Hematopoietic multipotent progenitor cell (in vitro differentiated cells): ENCODE measurements around the gene RNF41. TPM values are rescaled to one million over a fixed set of nuclear protein-coding genes. Genes with fewer than 3 reads are reported as not detected.
"Not testable (repeated sequence)": the region's sequence is repeated elsewhere in the genome, so short reads cannot be mapped to it uniquely, and the experiment has no call there.

Experiments
- DNase-seq, 3 donors: peaks; one replicate each; pipeline ENCODE4 v3.0.0-alpha.2; 2011 to 2015; ENCODE audit warnings: low read depth in 2 of 3, low spot score in 2 of 3
- total RNA-seq: library from RNA; depleted of rRNA; stranded (reverse); fragments of >200 nt; gene quantifications from one replicate; pipeline ENCODE4 v1.2.3, GENCODE V29; 2012

Gene RNF41
- total RNA-seq, 1 donor = 205 TPM

GRCh38 chr12:56213878-56214277, 7.8 kb downstream of the RNF41 start:
- DNase-seq = no peak

- no peak for DNase-seq
These were observed 9.4 kb downstream of the RNF41 start for GRCh38 chr12:56212361-56212760.

DNA sequence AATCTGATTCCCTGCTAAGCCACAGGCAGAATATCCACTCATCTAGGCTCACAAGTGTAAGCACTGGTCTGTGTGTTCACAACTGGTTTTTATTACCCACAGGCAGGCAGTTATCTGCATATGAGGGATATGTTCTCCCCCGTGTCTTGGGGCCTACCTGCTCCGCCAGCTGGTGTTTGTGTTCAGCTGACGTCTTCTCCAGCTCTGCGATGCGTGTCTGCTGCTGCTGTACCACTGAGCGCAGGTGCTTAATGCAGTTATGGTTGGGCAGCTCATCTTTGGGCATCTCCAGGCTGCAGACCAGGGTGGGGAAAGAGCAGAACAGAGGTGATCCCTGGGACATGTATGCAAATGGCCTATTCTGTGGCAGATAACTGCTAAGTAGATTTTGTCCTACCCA, 13.7 kb downstream of the RNF41 start:
- DNase-seq = no peak

DNA sequence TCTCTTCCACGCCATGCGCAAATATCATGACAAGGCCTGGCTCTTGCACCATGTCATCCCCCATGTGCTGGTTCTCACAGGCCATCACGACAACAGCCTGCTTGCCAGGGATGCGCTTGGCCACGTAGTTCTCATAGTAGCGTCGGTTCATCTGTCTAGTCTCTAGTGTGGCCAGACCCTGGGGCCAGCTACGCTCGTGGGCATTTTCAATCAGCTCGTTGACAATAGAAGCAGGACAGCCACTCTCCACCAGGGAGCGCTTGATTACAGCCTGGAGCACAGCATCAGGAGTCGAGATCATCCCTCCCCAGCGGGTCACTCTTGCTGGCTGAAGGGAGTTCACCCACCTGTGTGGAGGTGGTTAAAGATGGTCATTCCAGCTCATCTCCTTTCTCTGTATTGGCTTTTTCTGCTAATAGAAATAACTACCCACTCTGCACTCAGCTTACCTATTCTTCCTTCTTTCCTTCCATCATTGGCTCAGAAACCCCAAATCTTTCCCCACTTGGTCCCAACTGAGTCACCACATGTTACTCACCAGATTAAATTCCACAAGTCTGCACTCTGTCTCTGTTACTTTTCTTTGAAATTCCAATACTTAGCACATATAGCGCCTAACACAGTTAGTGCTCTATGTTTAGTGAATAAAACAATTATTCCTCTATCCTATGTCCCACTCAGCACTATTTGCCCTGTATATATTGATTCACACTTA, 15.1 kb downstream of the RNF41 start:
- peak in 2 of 3 donors; percentile 43 to 55 for DNase-seq

- DNase-seq = peak in 2 of 3 donors; percentile 75 to 85
These were observed 16.3 kb downstream of the RNF41 start for GRCh38 chr12:56205445-56205844.

GRCh38 chr12:56204275-56204674, 17.4 kb downstream of the RNF41 start:
- no peak for DNase-seq

DNA sequence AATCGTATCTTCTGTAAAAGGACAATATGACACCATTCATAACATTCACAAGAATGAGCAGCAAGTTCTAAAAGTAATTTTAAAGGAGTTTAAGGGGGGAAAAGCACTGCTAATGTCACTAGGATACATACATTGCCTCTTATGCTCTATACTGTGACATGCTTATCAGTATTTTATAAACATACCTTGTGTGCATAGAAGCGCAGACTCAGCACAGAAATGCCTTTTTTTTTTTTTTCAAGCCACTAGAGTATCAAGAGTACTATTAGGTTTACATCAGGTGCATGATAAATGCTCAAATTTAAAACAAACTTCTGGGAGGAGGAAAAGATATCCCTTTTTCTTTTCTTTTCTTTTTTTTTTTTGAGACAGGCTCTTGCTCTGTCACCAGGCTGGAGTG, 18.9 kb downstream of the RNF41 start:
- DNase-seq = no peak

GRCh38 chr12:56202366-56202765, 19.4 kb downstream of the RNF41 start:
- DNase-seq = no peak

- DNase-seq = no peak
These were observed 22.9 kb downstream of the RNF41 start for GRCh38 chr12:56198836-56199235.

- DNase-seq = no peak
These were observed 23.6 kb downstream of the RNF41 start for GRCh38 chr12:56197921-56198635.

- DNase-seq = not testable (repeated sequence)
These were observed 24.7 kb downstream of the RNF41 start for GRCh38 chr12:56196818-56197550.

DNA sequence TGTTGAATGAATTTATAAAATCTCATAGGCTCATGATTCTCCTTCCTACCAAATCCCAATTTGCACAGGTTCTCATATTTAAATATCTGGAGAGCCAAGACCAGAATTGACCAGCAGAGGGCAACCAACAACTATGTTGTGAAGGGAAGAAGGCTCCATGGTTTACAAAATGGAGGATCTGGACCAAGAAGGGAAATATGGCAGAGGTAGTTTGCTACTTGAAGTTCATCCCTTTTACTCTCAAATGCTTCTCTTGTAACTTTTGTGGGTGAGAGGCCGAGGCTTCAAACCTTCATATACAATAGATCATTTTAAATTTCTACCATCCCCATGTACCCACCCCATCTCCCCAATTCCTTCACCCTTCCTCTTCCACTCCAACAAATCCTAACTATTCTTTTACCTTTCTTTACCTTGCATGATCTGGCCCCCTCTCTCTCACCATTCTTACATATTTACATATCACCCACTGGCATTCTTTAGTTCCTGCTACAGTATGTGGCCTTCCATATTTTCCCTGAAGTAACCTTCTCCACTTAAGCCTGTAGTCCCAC, 28.6 kb downstream of the RNF41 start:
- peak; percentile 50 to 93 (median 82) for DNase-seq

GRCh38 chr12:56192582-56192981, 29.1 kb downstream of the RNF41 start:
- no peak for DNase-seq

DNA sequence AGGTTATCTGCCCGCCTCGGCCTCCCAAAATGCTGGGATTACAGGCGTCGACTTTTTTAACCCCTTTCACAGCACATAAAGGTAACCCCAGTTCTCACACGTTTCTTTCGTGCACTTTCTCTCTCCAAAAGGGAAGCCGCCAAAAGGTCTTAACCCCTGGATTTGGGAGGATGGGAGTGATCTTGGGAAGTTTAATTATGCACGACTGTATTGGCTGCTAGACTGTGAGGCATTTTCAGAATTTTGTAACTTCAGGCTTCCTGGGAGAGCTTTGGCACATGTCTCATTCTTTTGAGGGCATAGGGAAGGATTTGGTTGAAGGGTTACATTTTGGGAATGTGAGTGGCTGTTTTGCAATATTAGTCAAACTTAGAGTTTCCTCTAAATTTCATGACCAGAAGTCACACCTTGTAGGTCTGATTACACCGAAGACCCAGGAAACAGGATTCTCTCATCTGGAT, 31.0 kb downstream of the RNF41 start:
- no peak for DNase-seq

GRCh38 chr12:56189918-56190694, 31.6 kb downstream of the RNF41 start:
- DNase-seq = peak; percentile 55 to 91 (median 82)

DNA sequence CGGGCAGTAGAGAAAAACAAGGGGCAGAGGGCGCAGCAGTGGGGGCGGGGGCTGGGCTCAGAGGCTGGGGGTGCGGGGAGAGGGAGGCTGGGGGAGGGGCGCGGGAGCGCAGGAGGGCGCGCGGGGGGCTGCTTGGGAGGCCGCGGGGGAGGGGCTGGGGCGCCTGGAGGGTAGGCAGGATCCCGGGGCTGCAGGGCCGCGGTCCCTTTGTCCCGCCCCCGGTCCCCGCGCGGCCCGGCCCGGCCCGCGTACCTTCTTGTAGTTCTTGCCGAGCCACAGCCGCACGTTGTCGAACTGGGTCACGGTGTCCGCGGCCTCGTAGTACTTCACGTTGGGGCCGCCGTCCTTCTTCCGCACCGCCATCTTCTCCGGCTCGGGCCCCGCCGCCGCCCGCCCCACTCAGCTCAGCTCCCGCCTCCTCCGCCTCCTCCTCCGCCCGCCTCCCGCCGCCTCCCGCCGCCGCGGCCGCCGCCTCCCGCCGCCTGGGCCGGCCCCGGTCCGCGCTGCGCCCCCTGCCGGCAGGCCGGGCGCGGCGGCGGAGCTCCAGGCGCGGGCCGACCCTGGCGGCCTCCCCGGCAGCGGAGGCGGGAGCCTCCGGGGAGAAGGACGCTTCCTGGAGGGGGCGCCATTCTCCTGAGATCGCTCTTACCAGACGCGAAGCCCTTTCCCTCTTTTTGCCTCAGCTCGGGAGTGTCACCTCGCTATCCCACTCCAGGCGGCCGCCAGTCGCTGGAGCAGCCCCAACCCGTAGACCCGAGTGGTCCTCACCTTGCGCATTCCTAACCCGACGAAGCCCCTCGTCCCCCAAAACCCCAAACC, 32.4 kb downstream of the RNF41 start, which contains the start of gene SMARCC2:
TSS of gene SMARCC2 (minus strand) at position 385 of the 819 bp plus-strand sequence. CDS start at position 363, 22 bp downstream.
- peak; percentile 77 to 90 (median 86) for DNase-seq

- no peak for DNase-seq
These were observed 33.0 kb downstream of the RNF41 start for GRCh38 chr12:56188778-56189098.

DNA sequence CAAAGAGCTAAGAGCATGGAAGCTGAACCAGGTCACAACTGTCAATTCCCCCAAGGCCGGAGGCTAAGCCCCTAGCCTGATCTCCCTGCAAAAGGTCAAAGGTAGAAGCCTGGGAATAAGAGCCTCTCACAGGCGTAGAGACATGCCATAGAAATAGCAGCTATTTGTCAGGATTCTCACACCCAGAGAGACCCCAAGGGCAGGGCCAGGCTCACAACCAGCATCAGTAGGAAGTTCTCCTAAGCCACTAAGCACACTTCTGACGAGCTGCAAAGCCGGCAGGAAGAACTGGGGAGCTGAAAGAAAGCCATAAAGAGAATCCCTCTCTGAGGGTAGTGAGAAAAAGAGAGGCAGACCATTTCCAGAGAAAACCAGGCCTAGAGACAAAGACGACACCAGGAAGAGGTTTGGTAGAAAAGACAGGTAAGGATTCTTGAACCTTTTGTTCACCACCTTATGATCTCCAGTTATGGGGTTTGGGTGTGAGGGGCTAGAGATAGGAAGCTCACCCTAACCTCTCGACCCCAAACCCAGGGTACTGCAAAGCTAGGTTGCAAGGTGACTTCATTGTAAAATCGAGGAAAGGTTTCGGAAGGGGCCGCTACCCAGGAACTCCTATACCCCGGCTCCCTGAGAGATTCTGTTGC, 33.5 kb downstream of the RNF41 start:
- DNase-seq = no peak

DNA sequence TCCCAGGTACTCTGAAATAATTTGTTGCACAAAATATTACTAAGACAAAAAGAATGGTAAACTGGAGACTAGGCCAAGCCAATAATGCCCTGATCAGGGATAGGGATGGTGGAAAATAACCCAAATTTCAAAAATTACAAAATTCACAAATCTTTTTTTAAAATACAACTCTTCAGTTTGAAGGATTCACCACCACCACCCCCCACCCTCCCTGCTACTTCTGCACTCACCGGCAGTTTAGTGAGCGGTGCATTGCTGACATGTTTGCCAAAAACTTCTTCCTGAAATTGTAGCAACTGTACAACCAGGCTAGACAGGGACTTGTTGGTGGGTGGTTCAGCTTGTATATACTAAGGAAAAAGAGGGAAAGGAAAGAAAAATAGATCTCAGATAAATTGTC, 34.8 kb downstream of the RNF41 start:
- no peak for DNase-seq
